ELF-1 (cell line): ENCODE measurements around the gene EPHX1.

Experiments used
- DNase-seq: peaks from one replicate; pipeline ENCODE4 v3.0.0-alpha.2; 2016; ENCODE audit warnings: low read depth, low spot score

Gene EPHX1

DNA sequence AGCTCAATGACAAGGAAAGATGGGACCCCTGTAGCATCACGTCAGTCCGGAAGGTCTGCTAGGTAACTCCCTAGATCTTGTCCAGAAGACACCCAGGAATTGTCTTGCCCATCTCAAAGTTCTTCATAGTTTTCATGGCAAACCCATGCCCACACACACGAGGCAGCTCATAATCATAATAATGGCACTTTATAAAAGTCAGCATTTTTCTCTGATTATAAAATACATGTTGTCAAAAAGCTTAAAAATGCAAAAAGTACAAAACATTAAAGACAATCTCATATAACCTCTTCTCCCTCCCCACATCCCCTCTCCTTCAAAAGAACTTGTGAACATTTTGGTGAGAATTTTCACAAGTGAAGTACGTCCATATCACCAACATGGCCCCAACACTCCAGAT, 30.8 kb downstream of the EPHX1 start:
- DNase-seq, result no peak

DNA sequence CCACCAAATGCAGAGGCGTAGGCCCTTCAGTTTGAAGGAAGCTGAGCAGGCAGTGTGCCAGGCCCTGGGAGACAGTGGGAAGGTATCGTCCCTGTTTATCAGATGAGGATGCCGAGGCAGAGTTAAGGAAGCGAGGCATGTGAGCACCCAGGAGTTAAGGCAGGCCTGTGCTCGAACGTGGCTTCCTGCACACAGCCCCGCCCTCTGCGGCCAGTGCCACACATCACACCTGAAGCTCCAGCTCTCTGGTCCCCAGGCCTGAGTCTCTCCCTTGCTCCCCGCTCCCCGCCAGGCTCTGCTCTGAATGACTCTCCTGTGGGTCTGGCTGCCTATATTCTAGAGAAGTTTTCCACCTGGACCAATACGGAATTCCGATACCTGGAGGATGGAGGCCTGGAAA, 32.1 kb downstream of the EPHX1 start:
- no peak for DNase-seq

DNA sequence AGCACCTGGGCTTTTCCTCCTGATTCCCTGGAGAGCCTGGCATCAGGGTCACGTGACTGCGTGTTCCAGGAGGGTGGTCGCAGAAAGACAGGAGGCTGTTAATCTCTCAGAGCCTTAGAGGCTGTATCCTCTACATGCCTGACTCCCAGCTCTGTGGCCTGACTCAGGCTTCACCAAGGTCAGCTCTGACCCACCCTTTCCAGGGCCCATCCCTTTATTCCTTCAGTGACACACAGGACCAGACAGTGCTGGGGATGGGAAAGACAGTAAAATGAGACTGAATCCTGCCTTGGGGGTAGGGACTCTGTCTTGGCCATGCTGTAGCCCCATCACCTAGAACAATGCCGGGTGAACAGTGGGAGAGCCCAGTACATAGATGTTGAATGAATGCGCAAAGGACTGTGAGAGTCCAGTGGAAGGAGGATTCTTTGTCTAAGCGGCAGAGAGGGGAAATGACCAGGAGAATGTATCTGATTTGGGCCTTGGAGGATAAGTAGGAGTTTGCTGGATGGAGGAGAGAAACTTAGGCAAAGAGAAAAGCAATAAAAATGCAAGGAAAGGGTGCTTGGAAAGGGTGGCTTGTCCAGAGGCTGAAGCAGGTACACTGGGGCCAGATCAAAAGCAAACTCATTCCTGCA, 33.0 kb downstream of the EPHX1 start:
- DNase-seq, result no peak

GRCh38 chr1:225843426-225843795, 33.5 kb downstream of the EPHX1 start:
- DNase-seq, result no peak

- DNase-seq, result no peak
Measured at GRCh38 chr1:225844236-225845061, 34.5 kb downstream of the EPHX1 start.

GRCh38 chr1:225845097-225845496, 35.2 kb downstream of the EPHX1 start:
- DNase-seq, result no peak

DNA sequence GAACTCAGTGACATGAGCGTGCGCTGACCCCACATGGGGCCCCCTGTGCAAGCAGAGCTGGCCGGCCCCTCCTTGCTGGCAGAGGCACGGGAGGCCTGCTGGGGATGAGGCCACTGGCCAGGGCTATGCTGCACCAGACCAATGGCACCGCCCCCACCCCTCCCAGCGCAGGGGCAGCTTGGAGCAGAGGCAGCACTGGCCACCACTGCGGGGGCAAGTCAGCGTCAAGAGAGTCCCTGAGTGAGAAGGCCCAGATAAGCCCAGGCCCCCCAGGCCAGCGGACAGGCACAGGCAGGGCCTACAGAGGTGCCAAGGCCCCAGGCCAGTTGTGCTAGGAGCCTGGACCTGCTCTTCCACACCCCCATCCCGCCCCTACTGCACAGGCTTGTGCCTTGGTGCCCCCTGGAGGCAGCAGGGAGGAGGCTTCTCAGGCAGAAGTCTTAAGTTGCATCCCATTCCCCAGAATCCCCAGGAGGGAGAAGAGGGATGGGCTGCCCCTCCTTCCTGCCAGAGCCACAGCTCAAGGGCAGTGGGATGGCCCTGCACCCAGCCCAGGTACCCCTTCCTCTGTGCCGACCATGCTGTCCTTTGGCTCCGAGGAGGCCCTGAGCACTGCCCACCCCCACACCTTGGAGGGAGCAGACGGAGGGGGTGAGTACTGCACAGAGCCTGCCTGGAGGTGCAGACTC, 35.8 kb downstream of the EPHX1 start:
- DNase-seq, result peak; percentile 95

GRCh38 chr1:225846331-225847310, 36.7 kb downstream of the EPHX1 start:
- no peak for DNase-seq

- no peak for DNase-seq
Measured at GRCh38 chr1:225847610-225848009, 37.7 kb downstream of the EPHX1 start.

GRCh38 chr1:225848030-225848955, 38.4 kb downstream of the EPHX1 start:
- DNase-seq, result no peak

- no peak for DNase-seq
Measured at GRCh38 chr1:225849925-225850324, 40.0 kb downstream of the EPHX1 start.

DNA sequence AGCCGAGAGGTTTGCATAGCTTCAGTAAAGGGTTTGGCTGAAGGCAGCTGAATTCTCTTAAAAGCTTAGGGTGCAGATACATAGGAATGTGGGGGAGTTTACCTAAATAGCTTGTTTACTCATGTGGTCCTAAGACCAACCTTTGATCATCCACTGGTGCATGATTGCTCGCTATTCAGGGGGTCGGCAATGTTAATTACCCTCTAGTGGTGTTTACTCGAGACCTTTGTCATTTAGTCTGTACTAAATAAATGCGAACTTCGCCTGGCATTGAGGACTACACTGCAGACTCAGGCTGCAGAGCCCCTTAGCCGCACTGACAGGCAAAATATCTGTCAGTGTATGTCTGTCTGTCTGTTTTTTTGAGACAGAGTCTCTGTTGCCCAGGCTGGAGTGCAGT, 40.4 kb downstream of the EPHX1 start:
- DNase-seq, result no peak

DNA sequence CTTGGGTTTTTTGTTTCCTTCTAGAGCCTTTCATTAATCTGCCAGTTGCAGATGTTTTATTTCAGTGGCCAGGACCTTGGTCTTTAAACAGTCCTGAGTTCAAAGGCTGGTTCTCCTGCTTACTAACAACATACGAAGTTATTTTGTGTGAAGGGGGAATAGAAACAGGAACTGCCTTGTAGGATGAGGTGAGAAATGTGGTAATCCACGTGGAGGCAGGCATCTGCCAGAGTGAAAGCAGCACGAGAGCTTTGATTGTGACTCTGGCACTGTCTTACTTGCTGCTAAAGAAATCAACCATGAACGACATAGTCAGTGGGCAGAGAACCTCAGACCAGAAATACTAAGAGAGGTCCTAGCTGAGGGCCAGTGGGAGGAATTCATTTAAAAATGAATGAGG, 41.9 kb downstream of the EPHX1 start:
- DNase-seq, result no peak

GRCh38 chr1:225852413-225853124, 42.6 kb downstream of the EPHX1 start:
- DNase-seq, result no peak

- DNase-seq, result no peak
Measured at GRCh38 chr1:225853441-225853840, 43.5 kb downstream of the EPHX1 start.

DNA sequence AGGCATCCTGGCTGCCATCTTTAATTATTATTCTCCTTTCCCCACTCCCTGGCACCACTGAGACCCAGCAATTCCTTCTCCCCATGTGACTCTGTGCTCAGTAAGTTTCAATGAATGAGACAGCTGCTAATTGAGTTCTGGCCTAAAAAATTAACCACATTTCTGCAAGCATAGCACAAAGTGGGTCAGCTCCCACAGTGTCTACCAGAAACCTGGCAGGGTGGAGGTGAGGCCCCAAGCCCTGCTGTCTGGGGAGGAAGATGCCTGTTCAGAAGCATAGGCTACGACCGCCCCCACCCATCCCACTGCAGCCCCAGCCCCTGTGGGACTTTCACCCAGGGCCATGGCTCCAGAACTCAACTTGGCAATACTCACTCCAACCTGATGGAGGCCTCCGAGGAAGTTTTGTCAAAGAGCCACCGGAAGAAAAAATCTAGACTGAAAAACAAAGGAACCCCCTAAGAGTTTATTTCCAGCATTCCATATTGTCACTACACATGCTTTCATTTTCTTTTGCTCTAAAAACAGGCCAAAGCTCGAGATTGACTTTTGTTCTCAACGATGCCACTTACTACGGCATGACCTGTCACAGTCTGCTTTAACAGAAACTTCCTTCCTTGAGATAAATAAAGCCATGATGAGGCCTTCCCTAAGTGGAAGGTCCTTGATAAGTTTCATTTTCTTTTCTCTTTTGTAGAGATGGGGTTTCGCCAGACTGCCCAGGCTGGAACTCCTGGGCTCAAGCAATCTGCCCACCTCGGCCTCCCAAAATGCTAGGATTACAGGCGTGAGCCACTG, 45.8 kb downstream of the EPHX1 start:
- DNase-seq, result no peak

- DNase-seq, result no peak
Measured at GRCh38 chr1:225857256-225857655, 47.3 kb downstream of the EPHX1 start.

GRCh38 chr1:225859151-225859550, 49.2 kb downstream of the EPHX1 start:
- no peak for DNase-seq

- no peak for DNase-seq
Measured at GRCh38 chr1:225860107-225860506, 50.2 kb downstream of the EPHX1 start.
